ENCODE measurements around the gene PHF2. TPM values are rescaled to one million over a fixed set of nuclear protein-coding genes. Genes with fewer than 3 reads are reported as not detected.

PHF2 gene
- total and polyA plus RNA-seq, 2 of the 8 experiments (the other 6 are each of a cell fraction or from before 2014, with no cell fraction given): 3.4 to 9.4 TPM

DNA sequence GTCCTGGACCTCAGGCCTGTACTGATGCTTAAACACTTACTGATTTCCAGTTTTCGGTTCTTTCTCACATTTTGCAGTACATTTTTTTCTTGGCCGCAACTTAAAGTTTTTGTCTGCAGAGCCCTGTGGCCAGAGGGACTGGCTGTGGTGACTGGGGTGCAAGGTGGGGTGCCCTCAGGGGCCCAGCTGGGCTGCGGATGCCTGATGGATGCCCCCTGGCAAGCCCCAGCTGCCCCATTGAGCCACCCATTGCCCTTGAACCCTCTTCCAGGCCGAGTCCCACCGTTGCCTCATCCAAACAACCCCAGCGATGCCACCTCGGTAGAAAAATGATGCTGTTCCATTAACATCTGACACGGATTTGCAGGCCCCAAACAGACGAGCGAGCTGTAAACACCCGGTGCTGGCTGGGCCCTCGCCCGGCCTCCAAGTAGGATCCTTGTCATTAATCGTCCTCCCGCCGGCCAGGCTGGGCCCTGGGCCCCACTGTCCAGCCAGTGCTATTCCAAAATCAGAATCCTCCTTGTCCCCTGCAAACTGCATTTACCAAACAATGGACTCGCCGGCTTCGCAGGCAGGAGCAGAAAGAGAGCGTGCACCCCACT is 107.9 kb downstream of the PHF2 start:
- H3K14ac ChIP-seq (ENCODE audit: insufficient read length): no peak overlapping the region
- H2BK5ac ChIP-seq (ENCODE audit: low read depth, low read length): no peak overlapping the region
- no peak overlapping the region; the same call in 1 of the 2 replicates for H2AFZ ChIP-seq (ENCODE audit: low read length)
- H4K8ac ChIP-seq (ENCODE audit: extremely low read depth, insufficient read depth, low read length): peak overlapping the region; percentile 35
- peaks cover 0 to 8% of the 10 kb centered on the region in 2 experiments; a peak in 2 of 4 replicates for H3K9me3 ChIP-seq (ENCODE audit: insufficient read depth in 2 of 2, low read depth in 1 of 2, low read length in 1 of 2)
- H3K9ac ChIP-seq (replicated peaks in 1 of 4; ENCODE audit: extremely low read depth in 1 of 4, low read depth in 3 of 4, low read length in 3 of 4): no peak overlapping the region
- no peak overlapping the region for H3K23ac ChIP-seq (ENCODE audit: insufficient read length)
- H2BK20ac ChIP-seq (ENCODE audit: low read length): no peak overlapping the region
- no peaks in the 10 kb centered on the region for H3K4me1 ChIP-seq (replicated peaks in 1 of 4; ENCODE audit: control insufficient read depth in 3 of 4, insufficient read depth in 4 of 4, low read length in 3 of 4)
- no peaks in the 10 kb centered on the region for H3K79me2 ChIP-seq (ENCODE audit: control insufficient read depth in 1 of 2, insufficient read depth in 2 of 2, low read length in 2 of 2)
- H3K79me1 ChIP-seq (ENCODE audit: low read depth, low read length): no peaks in the 10 kb centered on the region
- no peaks in the 10 kb centered on the region for H3K27me3 ChIP-seq (replicated peaks in 1 of 4; ENCODE audit: control insufficient read depth in 3 of 4, extremely low read depth in 1 of 4, insufficient read depth in 3 of 4, low read length in 3 of 4)
- H3K18ac ChIP-seq (ENCODE audit: extremely low read depth, low read length): no peak overlapping the region
- no peak overlapping the region for H2BK120ac ChIP-seq (replicated peaks; ENCODE audit: low read depth, low read length)
- no peak overlapping the region for H3K4me3 ChIP-seq (ENCODE audit: extremely low read depth in 1 of 4, insufficient read depth in 2 of 4, low read depth in 3 of 4, low read length in 4 of 4)
- no peak overlapping the region for H3K56ac ChIP-seq (replicated peaks; ENCODE audit: insufficient read length, low read depth, low read length)
- H3K27ac ChIP-seq (ENCODE audit: low read depth, low read length): no peak overlapping the region
- no peaks in the 10 kb centered on the region for H3K23me2 ChIP-seq (ENCODE audit: low read depth, low read length)
- DNase-seq (ENCODE audit: low read depth in 1 of 2, low spot score in 2 of 2): no peak
- H4K5ac ChIP-seq (ENCODE audit: insufficient read length, low read depth, low read length): no peak overlapping the region
- no peak for FAIRE-seq
- WGBS, 2 experiments (ENCODE audit: extremely low coverage in 1 of 2, insufficient coverage in 1 of 2, insufficient read length in 1 of 2, insufficient replicate concordance in 2 of 2, low coverage in 1 of 2, low lambda C conversion rate in 2 of 2, missing lambda C conversion rate in 1 of 2): 86% methylated on average over 20 of the region's 20 CpGs; no CpG with 5 or more reads in 1 of the 2 experiments
- H4K91ac ChIP-seq (replicated peaks; ENCODE audit: insufficient read length, low read length): no peak overlapping the region
- no peaks in the 10 kb centered on the region for H3K36me3 ChIP-seq (ENCODE audit: control insufficient read depth in 2 of 4, insufficient read depth in 4 of 4, low read length in 3 of 4)
- H4K20me1 ChIP-seq (replicated peaks in 1 of 2; ENCODE audit: control insufficient read depth in 1 of 2, insufficient read depth in 2 of 2, low read length in 2 of 2): peaks cover 0 to 3% of the 10 kb centered on the region in 2 experiments
- H2AK5ac ChIP-seq (ENCODE audit: low read depth, low read length): no peak overlapping the region
- ChIA-PET CTCF (ENCODE audit: partially characterized antibody) (interaction anchor here (0.8 to 8.5 kb wide), 12 partner anchors 16 to 319 kb away, joined by 3 to 146 read pairs (median 10); no protein-coding TSS in a partner anchor), POLR2A (ENCODE audit: partially characterized antibody) (interaction anchor here (0.7 kb wide), 1 partner anchor 18 kb away, joined by 3 read pairs; no protein-coding TSS in a partner anchor)
- no peak overlapping the region for H3K4ac ChIP-seq (replicated peaks; ENCODE audit: insufficient read length, low read depth, low read length)
- H2BK15ac ChIP-seq (ENCODE audit: low read length): no peak overlapping the region
- H2BK12ac ChIP-seq (ENCODE audit: low read depth, low read length): no peak overlapping the region
- H3K4me2 ChIP-seq (ENCODE audit: insufficient read depth in 1 of 2, low read depth in 2 of 2, low read length in 2 of 2): no peak overlapping the region
- no peak for TF ChIP-seq JUN (IDR thresholded peaks at IDR 0.05; ENCODE audit: low read depth, low read length)
- TF ChIP-seq CHD2 (IDR thresholded peaks at IDR 0.05; ENCODE audit: low read length): no peak
- no peak for TF ChIP-seq POLR2AphosphoS5 (IDR thresholded peaks at IDR 0.05; ENCODE audit: low read depth, low read length)
- TF ChIP-seq HDAC6 (IDR thresholded peaks at IDR 0.05; ENCODE audit: low read depth, low read length): no peak
- TF ChIP-seq, protein P1, sequence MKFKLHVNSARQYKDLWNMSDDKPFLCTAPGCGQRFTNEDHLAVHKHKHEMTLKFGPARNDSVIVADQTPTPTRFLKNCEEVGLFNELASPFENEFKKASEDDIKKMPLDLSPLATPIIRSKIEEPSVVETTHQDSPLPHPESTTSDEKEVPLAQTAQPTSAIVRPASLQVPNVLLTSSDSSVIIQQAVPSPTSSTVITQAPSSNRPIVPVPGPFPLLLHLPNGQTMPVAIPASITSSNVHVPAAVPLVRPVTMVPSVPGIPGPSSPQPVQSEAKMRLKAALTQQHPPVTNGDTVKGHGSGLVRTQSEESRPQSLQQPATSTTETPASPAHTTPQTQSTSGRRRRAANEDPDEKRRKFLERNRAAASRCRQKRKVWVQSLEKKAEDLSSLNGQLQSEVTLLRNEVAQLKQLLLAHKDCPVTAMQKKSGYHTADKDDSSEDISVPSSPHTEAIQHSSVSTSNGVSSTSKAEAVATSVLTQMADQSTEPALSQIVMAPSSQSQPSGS (IDR thresholded peaks at IDR 0.05; ENCODE audit: low read length): no peak
- no peak for TF ChIP-seq POU5F1 (IDR thresholded peaks at IDR 0.05; ENCODE audit: low read depth, low read length)
- TF ChIP-seq TAF1 (IDR thresholded peaks at IDR 0.05; ENCODE audit: low read depth, low read length): no peak
- TF ChIP-seq SP1 (IDR thresholded peaks at IDR 0.05; ENCODE audit: low read depth, low read length): no peak
- TF ChIP-seq CREB1 (IDR thresholded peaks at IDR 0.05): no peak
- TF ChIP-seq RFX5 (IDR thresholded peaks at IDR 0.05; ENCODE audit: borderline replicate concordance, low read depth, low read length): no peak
- no peak for TF ChIP-seq TBP (IDR thresholded peaks at IDR 0.05; ENCODE audit: low read depth, low read length)
- TF ChIP-seq, protein P2, sequence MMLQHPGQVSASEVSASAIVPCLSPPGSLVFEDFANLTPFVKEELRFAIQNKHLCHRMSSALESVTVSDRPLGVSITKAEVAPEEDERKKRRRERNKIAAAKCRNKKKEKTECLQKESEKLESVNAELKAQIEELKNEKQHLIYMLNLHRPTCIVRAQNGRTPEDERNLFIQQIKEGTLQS (IDR thresholded peaks at IDR 0.05; ENCODE audit: insufficient read depth, low read depth, low read length): no peak
- no peak for TF ChIP-seq SP4 (IDR thresholded peaks at IDR 0.05; ENCODE audit: low read length)

All from H1 (cell line).